ENCODE measurements around the gene PDLIM5.
"Not testable (repeated sequence)": the region's sequence is repeated elsewhere in the genome, so short reads cannot be mapped to it uniquely, and the experiment has no call there.

PDLIM5 gene

DNA sequence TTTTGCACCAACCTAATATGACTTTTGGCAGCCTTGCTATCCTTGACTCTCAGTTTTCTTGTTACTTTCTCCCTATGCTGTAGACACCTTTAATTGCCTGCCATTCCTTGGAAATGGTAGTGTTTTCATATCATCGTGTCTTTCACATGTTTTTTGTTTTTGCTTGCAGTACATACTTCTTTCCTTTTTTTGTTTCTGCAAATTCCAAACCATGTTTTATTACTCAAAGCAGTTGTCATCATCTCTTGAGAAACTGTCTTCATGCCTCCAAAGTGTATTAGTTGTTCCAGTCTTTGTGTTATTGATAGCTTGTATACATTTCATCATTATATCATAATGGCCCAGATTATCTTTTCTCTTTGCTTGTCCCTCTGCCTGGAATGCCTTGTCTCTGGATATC is 57.1 kb downstream of the PDLIM5 start:
- H3K4me1 Mint-ChIP-seq (ENCODE audit: low read depth), result peaks cover 14% of the 10 kb centered on the region
- H3K9me3 Mint-ChIP-seq, result no peaks in the 10 kb centered on the region
- no peak for DNase-seq
- no peak overlapping the region for H3K4me3 Mint-ChIP-seq
- H3K27me3 Mint-ChIP-seq, result no peaks in the 10 kb centered on the region
- peaks cover 2% of the 10 kb centered on the region for H3K36me3 Mint-ChIP-seq (ENCODE audit: low read depth)
- no peak overlapping the region for H3K27ac Mint-ChIP-seq

DNA sequence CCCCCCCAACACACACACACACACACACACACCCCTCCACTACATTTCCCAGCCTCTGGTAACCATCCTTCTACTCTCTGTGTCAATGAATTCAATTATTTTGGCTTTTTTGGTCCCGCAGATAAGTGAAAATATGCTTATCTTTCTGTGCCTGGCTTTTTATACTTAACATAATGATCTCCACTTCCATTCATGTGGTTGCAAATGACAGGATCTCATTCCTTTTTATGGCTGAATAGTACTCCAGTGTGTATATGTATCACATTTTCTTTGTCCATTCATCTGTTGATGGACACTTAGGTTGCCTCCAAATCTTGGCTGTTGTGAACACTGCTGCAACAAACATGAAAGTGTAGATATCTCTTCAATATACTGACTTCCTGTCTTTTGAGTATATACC is 59.8 kb downstream of the PDLIM5 start:
- Mint-ChIP-seq H3K4me1 (ENCODE audit: low read depth) (peaks cover 14% of the 10 kb centered on the region), H3K4me3 (no peak overlapping the region), H3K9me3 (no peaks in the 10 kb centered on the region), H3K27ac (no peak overlapping the region), H3K27me3 (no peaks in the 10 kb centered on the region), H3K36me3 (ENCODE audit: low read depth) (peaks cover 2% of the 10 kb centered on the region)
- DNase-seq, result no peak

DNA sequence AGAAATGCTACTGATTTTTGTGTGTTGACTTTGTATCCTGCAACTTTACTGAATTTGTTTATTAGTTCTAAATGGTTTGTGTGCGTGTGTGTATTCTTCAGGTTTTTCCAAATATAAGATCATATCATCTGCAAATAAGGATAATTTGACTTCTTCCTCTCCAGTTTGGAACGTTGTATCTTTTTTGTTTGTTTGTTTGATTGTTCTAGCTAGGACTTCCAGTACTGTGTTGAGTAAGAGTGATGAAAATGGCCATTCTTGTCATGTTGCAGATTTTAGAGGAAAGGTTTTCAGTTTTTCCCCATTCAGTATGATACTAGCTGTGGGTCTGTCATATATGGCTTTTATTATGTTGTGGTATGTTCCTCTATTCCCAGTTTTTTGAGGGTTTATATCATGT is 61.8 kb downstream of the PDLIM5 start:
- not testable (repeated sequence) for H3K4me3 Mint-ChIP-seq; H3K4me1 Mint-ChIP-seq (ENCODE audit: low read depth); DNase-seq; H3K36me3 Mint-ChIP-seq (ENCODE audit: low read depth); H3K27ac Mint-ChIP-seq; H3K9me3 Mint-ChIP-seq; H3K27me3 Mint-ChIP-seq

DNA sequence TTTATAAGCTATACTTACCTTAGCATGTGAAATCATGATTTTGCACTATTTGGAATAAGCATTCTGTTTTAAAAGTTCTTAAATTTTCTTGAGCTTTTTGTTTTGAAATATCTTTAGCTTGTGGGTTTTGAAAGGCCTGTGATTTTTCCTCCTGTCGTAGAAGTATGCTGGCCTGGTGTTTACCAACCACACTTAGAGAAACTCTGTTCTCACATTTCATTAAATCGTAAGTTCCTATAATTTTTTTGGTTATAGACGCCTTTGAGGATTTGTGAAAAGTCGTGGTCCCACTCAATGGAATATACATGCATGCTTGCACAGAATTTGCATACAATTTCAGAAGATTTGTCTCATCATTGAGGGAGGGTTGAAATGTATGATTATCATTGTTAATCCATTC is 63.6 kb downstream of the PDLIM5 start:
- Mint-ChIP-seq H3K9me3 (no peaks in the 10 kb centered on the region), H3K27me3 (no peaks in the 10 kb centered on the region), H3K4me3 (no peak overlapping the region), H3K27ac (no peak overlapping the region), H3K4me1 (ENCODE audit: low read depth) (peaks cover 17% of the 10 kb centered on the region), H3K36me3 (ENCODE audit: low read depth) (peaks cover under 1% of the 10 kb centered on the region)
- DNase-seq, result no peak

- Mint-ChIP-seq H3K4me3 (no peak overlapping the region), H3K27ac (no peak overlapping the region), H3K27me3 (no peaks in the 10 kb centered on the region), H3K36me3 (ENCODE audit: low read depth) (no peaks in the 10 kb centered on the region), H3K9me3 (no peaks in the 10 kb centered on the region), H3K4me1 (ENCODE audit: low read depth) (peaks cover 17% of the 10 kb centered on the region)
- no peak for DNase-seq
These were observed 64.3 kb downstream of the PDLIM5 start for GRCh38 chr4:94516067-94516466.

GRCh38 chr4:94516999-94517398 is 65.3 kb downstream of the PDLIM5 start:
- Mint-ChIP-seq H3K4me1 (ENCODE audit: low read depth) (peaks cover 17% of the 10 kb centered on the region), H3K27me3 (no peaks in the 10 kb centered on the region), H3K9me3 (no peaks in the 10 kb centered on the region), H3K4me3 (no peak overlapping the region), H3K27ac (no peak overlapping the region), H3K36me3 (ENCODE audit: low read depth) (no peaks in the 10 kb centered on the region)
- DNase-seq, result no peak

DNA sequence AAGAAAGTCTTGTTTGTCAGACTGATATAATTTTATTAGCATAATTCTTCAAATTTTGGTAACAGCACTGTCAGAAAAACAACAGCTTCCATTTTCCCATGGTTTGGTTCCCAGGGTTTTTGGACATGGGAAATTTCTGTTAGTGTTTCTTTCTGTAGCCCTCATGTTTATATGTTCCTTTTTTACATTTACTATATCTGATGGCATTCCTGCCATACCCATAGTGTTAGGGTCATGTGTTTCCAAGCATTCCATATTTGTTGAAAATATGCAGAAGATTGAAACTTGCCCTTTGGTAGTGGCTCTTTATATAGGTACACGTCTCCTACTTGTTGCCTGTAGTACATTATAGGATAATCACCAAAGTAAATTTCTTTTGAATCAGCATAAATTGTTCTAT is 65.8 kb downstream of the PDLIM5 start:
- H3K36me3 Mint-ChIP-seq (ENCODE audit: low read depth), result no peaks in the 10 kb centered on the region
- H3K27me3 Mint-ChIP-seq, result no peaks in the 10 kb centered on the region
- peaks cover 17% of the 10 kb centered on the region for H3K4me1 Mint-ChIP-seq (ENCODE audit: low read depth)
- H3K9me3 Mint-ChIP-seq, result no peaks in the 10 kb centered on the region
- H3K4me3 Mint-ChIP-seq, result no peak overlapping the region
- no peak overlapping the region for H3K27ac Mint-ChIP-seq
- no peak for DNase-seq

DNA sequence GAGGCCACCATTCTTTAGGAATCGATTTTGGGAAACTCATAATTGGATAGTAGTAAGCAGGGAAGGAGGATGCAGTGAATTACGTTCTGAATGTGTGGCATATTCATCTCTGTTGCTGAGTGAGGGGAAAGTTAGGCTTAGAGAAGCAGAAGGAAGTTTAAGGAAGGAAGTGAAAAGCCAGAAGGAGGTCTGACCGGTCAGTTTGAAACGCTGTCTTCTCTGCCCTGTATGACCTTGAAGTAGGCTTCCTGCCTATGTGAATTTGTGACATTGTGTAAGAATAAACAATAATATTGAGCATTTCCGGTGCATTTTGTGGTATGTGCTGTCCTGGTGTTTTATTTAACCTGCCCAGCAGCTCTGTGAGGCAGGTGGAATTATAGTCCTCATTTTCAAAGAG is 67.3 kb downstream of the PDLIM5 start:
- Mint-ChIP-seq H3K27ac (no peak overlapping the region), H3K27me3 (no peaks in the 10 kb centered on the region), H3K9me3 (no peaks in the 10 kb centered on the region), H3K4me1 (ENCODE audit: low read depth) (peaks cover 17% of the 10 kb centered on the region), H3K36me3 (ENCODE audit: low read depth) (peaks cover 3% of the 10 kb centered on the region), H3K4me3 (no peak overlapping the region)
- DNase-seq, result no peak

DNA sequence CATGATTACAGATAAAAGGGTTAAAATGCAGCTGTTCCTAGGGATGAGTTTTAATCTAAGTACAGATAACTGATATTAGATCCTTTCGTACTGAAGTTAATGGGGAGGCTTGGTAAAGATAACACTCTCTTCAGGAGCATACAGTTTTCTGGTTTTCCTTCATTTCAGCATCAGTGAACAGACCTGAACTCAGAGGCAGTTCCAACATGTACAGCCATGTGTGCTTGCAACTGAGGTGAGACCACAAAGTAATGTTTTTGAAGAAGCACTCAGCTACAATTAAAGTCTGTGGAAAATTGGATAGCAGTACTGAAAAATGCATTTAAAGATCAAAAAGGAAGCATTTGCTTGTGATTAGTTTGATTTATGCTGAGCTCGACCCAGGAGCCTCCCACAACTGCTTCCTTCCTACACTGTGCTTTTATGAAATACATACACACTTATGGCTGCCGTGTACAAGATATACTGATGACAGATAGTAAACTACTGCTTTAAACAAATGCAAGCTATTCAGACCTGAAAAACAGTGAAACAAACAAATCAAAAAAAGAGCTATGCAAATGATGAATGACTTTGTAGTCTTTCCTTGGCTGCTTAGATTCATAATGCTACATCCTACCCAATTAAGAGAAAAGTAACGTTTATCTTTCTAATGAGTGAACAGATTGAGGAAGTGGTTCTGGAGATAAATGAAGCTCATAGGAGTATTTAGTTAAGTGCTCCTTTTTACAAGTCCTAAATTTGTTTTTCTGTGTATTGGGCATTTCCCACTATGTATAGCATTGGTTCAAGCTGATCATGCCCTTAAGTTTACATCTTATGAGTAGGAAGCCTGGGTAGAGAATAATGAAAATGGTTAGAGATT is 68.4 kb downstream of the PDLIM5 start:
- no peak overlapping the region for H3K4me3 Mint-ChIP-seq
- peaks cover 6% of the 10 kb centered on the region for H3K36me3 Mint-ChIP-seq (ENCODE audit: low read depth)
- H3K4me1 Mint-ChIP-seq (ENCODE audit: low read depth), result peaks cover 19% of the 10 kb centered on the region
- no peak for DNase-seq
- H3K27ac Mint-ChIP-seq, result no peak overlapping the region
- H3K27me3 Mint-ChIP-seq, result no peaks in the 10 kb centered on the region
- no peaks in the 10 kb centered on the region for H3K9me3 Mint-ChIP-seq

DNA sequence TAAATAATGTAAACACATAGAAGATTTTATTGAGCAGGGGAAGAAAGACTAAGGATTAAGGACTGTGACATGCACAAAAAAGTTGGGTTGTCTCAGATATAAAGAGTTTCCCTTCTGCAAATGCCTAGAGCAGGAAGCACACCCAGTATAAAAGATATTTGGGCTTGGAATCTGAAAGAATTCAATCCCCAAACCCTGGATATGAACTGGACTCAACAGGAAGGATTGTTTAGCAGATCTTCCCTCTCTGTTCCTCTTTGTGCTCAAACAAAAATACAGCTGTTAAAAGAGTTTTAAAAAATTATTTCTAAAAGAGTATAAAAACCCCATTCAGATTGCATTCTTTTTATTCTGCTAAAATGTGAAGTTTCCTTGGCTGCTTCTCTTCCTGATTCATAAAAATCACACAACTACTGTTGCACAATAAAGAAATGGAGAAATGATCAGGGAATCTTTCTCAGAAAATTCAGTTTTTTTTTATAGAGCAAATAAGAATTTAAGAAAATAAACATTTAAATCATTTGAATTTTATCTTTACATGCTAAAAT is 71.4 kb downstream of the PDLIM5 start:
- Mint-ChIP-seq H3K4me3 (no peak overlapping the region), H3K9me3 (no peaks in the 10 kb centered on the region), H3K27ac (no peak overlapping the region), H3K27me3 (no peaks in the 10 kb centered on the region), H3K4me1 (ENCODE audit: low read depth) (peaks cover 24% of the 10 kb centered on the region), H3K36me3 (ENCODE audit: low read depth) (peaks cover 12% of the 10 kb centered on the region)
- DNase-seq, result no peak

DNA sequence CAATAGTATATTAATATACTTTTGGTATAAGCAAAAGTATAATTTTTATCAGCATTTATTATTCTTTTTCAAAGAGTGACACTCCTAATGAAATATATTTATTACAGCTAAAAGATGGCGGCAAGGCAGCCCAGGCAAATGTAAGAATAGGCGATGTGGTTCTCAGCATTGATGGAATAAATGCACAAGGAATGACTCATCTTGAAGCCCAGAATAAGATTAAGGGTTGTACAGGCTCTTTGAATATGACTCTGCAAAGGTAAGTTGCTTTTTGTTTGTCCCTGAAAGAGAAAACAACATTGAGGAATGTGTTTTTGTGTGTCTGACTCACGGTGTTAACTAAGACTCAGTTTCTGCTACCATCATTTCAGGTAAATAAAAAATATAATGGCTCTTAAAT is 71.9 kb downstream of the PDLIM5 start:
- Mint-ChIP-seq H3K36me3 (ENCODE audit: low read depth) (peaks cover 12% of the 10 kb centered on the region), H3K9me3 (no peaks in the 10 kb centered on the region), H3K27me3 (no peaks in the 10 kb centered on the region), H3K27ac (no peak overlapping the region), H3K4me3 (no peak overlapping the region), H3K4me1 (ENCODE audit: low read depth) (peaks cover 23% of the 10 kb centered on the region)
- no peak for DNase-seq

- no peak overlapping the region for H3K4me3 Mint-ChIP-seq
- peaks cover 7% of the 10 kb centered on the region for H3K4me1 Mint-ChIP-seq (ENCODE audit: low read depth)
- no peak overlapping the region for H3K27ac Mint-ChIP-seq
- peaks cover 12% of the 10 kb centered on the region for H3K36me3 Mint-ChIP-seq (ENCODE audit: low read depth)
- no peaks in the 10 kb centered on the region for H3K27me3 Mint-ChIP-seq
- no peaks in the 10 kb centered on the region for H3K9me3 Mint-ChIP-seq
- no peak for DNase-seq
These were observed 74.4 kb downstream of the PDLIM5 start for GRCh38 chr4:94525993-94526728.

GRCh38 chr4:94527556-94528233 is 76.0 kb downstream of the PDLIM5 start:
- H3K27ac Mint-ChIP-seq, result no peak overlapping the region
- DNase-seq, result no peak
- H3K4me1 Mint-ChIP-seq (ENCODE audit: low read depth), result peaks cover 7% of the 10 kb centered on the region
- no peaks in the 10 kb centered on the region for H3K27me3 Mint-ChIP-seq
- peaks cover 12% of the 10 kb centered on the region for H3K36me3 Mint-ChIP-seq (ENCODE audit: low read depth)
- no peaks in the 10 kb centered on the region for H3K9me3 Mint-ChIP-seq
- no peak overlapping the region for H3K4me3 Mint-ChIP-seq

DNA sequence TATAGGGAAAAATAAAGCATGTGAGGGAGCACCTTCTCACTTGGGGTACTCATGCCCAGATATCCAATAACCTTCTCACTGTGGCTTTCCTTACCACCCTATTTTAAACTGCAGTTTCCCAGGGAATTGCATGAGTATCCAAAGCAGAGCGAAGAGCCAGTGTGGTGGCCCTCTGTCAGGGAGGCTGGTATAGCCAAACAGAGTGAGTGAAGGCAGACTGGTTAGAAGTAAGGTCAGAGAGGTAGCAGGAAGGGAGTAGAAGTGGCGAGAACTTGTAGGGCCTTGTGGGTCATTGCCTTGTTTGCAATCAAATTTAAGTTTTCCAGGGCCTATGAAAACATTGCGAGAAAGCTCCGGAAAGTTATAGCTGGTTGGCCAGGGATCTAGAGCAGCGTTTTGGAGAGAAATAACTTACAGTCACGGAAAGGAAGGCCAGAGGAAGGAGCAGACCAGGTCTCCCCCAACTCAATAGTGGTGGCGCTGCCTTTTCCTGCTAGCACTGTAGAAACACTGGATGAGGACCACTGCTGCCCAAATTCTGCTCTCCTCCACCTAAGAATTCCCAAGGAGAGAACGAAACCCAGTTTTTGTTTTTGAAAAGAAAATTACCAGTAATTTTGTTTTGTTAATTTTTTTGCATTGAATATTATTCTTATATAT is 77.2 kb downstream of the PDLIM5 start:
- Mint-ChIP-seq H3K27me3 (no peaks in the 10 kb centered on the region), H3K36me3 (ENCODE audit: low read depth) (peaks cover 9% of the 10 kb centered on the region), H3K9me3 (no peaks in the 10 kb centered on the region), H3K4me1 (ENCODE audit: low read depth) (peaks cover 8% of the 10 kb centered on the region), H3K4me3 (no peak overlapping the region), H3K27ac (no peak overlapping the region)
- DNase-seq, result no peak
